Activated CD4-positive, alpha-beta memory T cell treated with anti-CD3 and anti-CD28 coated beads, Interleukin-2, amount 10 ng/mL, durations not matched to agents 7 days and 5 days (primary cell): Measurements from ENCODE around the gene PITPNC1. TPM values are rescaled to one million over a fixed set of nuclear protein-coding genes. Genes with fewer than 3 reads are reported as not detected.
"Not testable (repeated sequence)": the region's sequence is repeated elsewhere in the genome, so short reads cannot be mapped to it uniquely, and the experiment has no call there.

Experiments
- CTCF ChIA-PET: fragments of 350-600 bp; sonication (Branson Sonifier 250); formaldehyde crosslinking; loops from one replicate; lab custom pipeline; 2021; ENCODE audit warnings: antibody characterized with exemption, inconsistent platforms; lab: Charles Lee
- POLR2A ChIA-PET: fragments of 350-600 bp; sonication (Branson Sonifier 250); formaldehyde crosslinking; loops from one replicate; lab custom pipeline; 2021; ENCODE audit warnings: antibody characterized with exemption; lab: Charles Lee
- DNase-seq: peaks from one replicate; pipeline ENCODE4 v3.0.0-alpha.2; 2020
- H3K27ac Mint-ChIP-seq: one replicate; pipeline ENCODE4 v1.8.0; 2021; ENCODE audit warnings: mild to moderate bottlenecking, mixed read lengths
- H3K27me3 Mint-ChIP-seq: one replicate; pipeline ENCODE4 v1.8.0; 2021; ENCODE audit warnings: mixed read lengths
- H3K36me3 Mint-ChIP-seq: one replicate; pipeline ENCODE4 v1.8.0; 2021; ENCODE audit warnings: low read depth, mixed read lengths
- H3K4me1 Mint-ChIP-seq: one replicate; pipeline ENCODE4 v1.8.0; 2021; ENCODE audit warnings: mixed read lengths
- H3K4me3 Mint-ChIP-seq: one replicate; pipeline ENCODE4 v1.8.0; 2021; ENCODE audit warnings: mild to moderate bottlenecking, mixed read lengths
- H3K9me3 Mint-ChIP-seq: one replicate; pipeline ENCODE4 v1.8.0; 2021; ENCODE audit warnings: mixed read lengths
- total RNA-seq, 2 experiments: library from RNA; stranded (reverse); gene quantifications; one replicate each; pipeline ENCODE4 v1.2.3, GENCODE V29; 2021

Gene PITPNC1
- total RNA-seq, 2 experiments from 2014 or later = 29.1 to 31.1 TPM

DNA sequence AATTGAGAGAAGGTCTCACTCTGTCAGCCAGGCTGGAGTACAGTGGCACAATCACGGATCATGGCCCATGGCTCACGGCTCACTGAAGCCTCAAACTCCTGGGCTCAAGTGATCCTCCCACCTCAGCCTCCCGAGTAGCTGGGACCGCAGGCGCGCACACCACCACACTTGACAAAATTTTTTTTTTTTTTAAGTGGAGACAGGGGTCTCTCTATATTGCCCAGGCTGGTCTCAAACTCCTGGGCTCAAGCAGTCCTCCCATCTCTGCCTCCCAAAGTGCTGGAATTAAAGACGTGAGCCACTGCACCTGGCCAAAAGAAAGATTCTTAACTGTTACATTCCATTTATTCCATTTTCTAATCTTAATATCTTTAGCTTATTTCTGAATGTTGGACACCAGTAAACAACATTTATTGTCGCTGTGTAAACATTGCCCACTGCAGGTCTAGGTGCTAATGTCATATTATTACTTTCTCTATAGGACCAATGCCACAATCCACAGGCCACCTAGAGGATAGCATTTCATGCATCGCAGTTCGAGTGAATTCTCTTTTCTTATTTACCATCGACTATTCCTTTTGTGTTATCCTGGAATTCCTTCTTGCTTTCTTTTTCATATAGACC lies 123.7 kb downstream of the PITPNC1 start:
- H3K27me3 Mint-ChIP-seq = no peaks in the 10 kb centered on the region
- no peaks in the 10 kb centered on the region for H3K36me3 Mint-ChIP-seq
- no peak overlapping the region for H3K27ac Mint-ChIP-seq
- no peak for DNase-seq
- H3K4me1 Mint-ChIP-seq = peaks cover 12% of the 10 kb centered on the region
- ChIA-PET CTCF (no interaction called here), POLR2A (interaction anchor here (0.6 kb wide), 1 partner anchor 82 kb away, joined by 4 read pairs; no protein-coding TSS in a partner anchor)
- H3K9me3 Mint-ChIP-seq = no peaks in the 10 kb centered on the region
- H3K4me3 Mint-ChIP-seq = no peak overlapping the region

DNA sequence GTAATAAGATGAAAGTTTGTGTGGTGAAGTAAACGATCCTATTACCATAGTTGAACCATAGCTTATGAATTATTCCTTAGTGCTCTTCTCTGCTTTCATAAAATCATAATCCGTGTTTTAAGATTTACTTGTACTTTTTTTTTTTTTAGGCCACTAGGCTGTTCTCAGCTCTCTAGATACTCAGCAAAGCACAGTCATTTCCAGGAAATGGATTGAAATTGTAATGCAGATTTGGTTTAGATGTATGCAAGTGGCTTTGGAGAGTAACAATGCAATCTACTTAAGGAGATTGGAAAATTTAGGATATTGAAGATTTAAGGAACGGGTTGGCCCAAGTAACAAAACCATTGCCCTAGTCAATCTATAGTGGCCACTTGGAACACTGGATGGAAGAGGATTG lies 125.1 kb downstream of the PITPNC1 start:
- Mint-ChIP-seq H3K36me3 (peaks cover 4% of the 10 kb centered on the region), H3K9me3 (peaks cover 4% of the 10 kb centered on the region), H3K27me3 (no peaks in the 10 kb centered on the region), H3K27ac (no peak overlapping the region), H3K4me1 (peaks cover 12% of the 10 kb centered on the region), H3K4me3 (no peak overlapping the region)
- DNase-seq = no peak
- POLR2A ChIA-PET = no interaction called here
- CTCF ChIA-PET = no interaction called here

DNA sequence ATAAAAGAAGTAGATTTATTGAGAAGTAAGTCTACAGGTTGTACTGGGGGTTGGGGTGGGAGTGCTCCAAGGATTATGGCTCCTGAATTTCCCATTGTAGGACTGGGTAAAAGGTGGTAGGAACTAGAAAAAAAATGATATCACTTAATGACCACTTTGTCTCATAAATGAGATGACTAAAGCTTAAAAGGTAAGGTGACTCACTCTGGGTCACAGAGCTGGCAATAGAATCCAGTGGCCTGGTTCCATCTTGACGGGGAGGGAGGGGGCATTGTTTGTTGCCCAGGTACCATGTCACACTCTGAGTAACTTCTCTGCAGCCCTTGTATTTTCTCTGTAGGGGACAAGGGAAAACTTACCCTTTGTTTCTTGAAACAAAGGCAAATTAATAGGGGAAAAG lies 126.1 kb downstream of the PITPNC1 start:
- CTCF ChIA-PET = no interaction called here
- DNase-seq = no peak

DNA sequence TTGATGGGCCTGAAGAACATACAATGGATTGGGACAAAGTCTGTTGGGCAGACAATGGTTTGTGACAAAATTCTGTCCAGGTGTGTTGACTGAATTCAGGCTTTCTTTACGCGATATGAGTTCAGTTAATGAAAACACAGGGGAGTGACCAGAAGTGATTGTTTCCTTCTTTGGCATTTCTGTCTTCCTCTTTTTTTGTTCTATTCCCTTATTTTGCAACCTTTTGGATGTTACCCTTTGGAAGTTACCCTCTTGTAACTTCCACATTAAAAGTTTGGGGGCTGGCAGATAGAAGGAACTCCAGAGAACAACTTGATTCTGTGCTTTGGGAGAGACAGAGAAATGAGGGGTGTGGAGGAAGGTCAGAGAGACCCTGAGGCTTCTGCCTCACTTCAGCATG lies 126.7 kb downstream of the PITPNC1 start:
- Mint-ChIP-seq H3K27ac (no peak overlapping the region), H3K4me3 (no peak overlapping the region), H3K36me3 (peaks cover 10% of the 10 kb centered on the region), H3K4me1 (peaks cover 12% of the 10 kb centered on the region), H3K27me3 (no peaks in the 10 kb centered on the region), H3K9me3 (peaks cover 13% of the 10 kb centered on the region)
- CTCF ChIA-PET = no interaction called here
- DNase-seq = no peak
- POLR2A ChIA-PET = no interaction called here

More for the DNA sequence above, 126.1 kb downstream of the PITPNC1 start:
- POLR2A ChIA-PET = no interaction called here
- Mint-ChIP-seq H3K27me3 (no peaks in the 10 kb centered on the region), H3K4me3 (no peak overlapping the region), H3K36me3 (peaks cover 8% of the 10 kb centered on the region), H3K4me1 (peaks cover 12% of the 10 kb centered on the region), H3K9me3 (peaks cover 9% of the 10 kb centered on the region), H3K27ac (no peak overlapping the region)

DNA sequence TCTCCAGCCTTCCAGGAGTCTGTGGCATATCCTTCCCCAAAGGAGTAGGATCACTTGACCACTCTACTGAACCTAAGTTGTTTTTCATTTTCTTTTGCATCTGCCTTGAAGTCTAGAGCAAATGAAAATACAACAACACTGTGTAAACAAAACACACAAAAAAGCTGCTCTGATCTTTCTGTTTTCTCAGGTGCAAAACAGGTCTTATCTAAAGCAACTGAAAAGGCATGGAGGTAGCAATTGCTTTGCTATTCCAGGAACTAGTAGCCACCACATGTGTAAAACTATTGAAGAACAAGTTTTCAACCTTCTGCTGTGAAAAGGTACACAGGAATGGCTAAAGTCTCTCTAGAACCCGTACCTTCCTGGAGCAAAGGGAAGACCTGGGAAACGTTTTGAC lies 127.1 kb downstream of the PITPNC1 start:
- H3K27me3 Mint-ChIP-seq = no peaks in the 10 kb centered on the region
- no peak overlapping the region for H3K4me3 Mint-ChIP-seq
- no peak overlapping the region for H3K27ac Mint-ChIP-seq
- H3K9me3 Mint-ChIP-seq = peaks cover 13% of the 10 kb centered on the region
- H3K36me3 Mint-ChIP-seq = peaks cover 10% of the 10 kb centered on the region
- DNase-seq = no peak
- ChIA-PET CTCF (no interaction called here), POLR2A (no interaction called here)
- H3K4me1 Mint-ChIP-seq = peaks cover 12% of the 10 kb centered on the region

DNA sequence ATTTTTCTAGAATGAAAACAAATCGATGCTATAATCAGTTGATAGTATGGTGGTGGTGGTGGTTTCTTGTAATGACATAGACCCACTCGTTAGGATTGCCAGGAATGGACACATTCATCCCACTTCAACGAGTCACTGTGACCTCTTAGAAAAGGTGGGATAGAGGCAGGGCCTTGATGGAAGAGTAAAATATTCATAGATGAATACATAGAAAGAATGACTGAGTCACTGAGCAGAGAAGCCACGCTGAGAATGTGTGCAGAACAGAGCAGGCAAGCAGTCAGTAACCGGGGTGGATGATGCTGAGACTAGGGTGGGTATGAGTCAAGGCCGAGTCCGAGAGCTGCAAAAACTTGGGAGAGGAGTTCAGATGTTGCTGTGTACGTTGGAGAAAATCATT lies 129.9 kb downstream of the PITPNC1 start:
- POLR2A ChIA-PET = no interaction called here
- no peak for DNase-seq
- Mint-ChIP-seq H3K27ac (no peak overlapping the region), H3K4me1 (peaks cover 9% of the 10 kb centered on the region), H3K27me3 (no peaks in the 10 kb centered on the region), H3K36me3 (peaks cover 10% of the 10 kb centered on the region), H3K9me3 (peaks cover 13% of the 10 kb centered on the region), H3K4me3 (no peak overlapping the region)
- CTCF ChIA-PET = no interaction called here

DNA sequence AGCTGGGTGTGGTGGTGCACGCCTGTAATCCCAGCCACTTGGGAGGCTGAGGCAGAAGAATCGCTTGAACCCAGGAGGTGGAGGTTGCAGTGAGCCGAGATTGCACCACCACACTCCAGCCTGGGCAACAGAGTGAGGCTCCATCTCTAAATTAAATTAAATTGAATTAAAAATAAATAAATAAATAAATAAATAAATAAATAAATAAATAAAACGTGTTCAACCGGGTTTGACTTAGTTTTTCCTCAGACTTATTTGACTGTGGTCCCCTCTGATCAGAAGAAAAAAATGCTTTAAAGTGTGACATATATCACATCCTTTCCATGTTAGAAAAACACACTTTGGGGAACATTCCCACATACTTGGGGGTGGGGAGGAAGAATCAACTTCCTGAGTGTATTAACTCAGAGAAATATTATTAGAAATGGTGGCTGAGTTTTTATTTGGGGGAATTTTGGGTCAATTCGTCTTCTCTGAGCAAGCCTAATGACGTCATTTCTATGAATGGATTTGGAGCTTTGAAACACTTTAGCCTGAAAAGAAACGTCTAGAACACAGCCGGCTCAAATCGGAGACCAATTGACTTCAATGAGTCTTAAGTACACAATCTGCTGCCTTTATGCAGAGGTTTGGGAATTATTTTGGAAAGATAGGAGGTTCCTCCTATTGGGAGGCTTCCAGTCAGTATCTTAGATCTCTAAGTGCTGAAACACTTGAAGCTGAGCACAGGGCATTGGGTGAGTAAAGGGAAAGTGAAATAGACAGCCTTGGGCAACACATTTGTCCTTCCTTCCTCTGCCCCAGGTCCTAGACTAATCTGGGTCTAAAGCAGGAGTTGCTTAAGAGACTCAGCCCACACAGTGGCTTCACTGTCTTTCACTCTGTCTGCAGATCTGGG lies 132.6 kb downstream of the PITPNC1 start:
- Mint-ChIP-seq H3K36me3 (peaks cover 10% of the 10 kb centered on the region), H3K27me3 (no peaks in the 10 kb centered on the region), H3K4me1 (no peaks in the 10 kb centered on the region), H3K27ac (no peak overlapping the region), H3K9me3 (peaks cover 13% of the 10 kb centered on the region), H3K4me3 (no peak overlapping the region)
- ChIA-PET POLR2A (no interaction called here), CTCF (no interaction called here)
- DNase-seq = no peak

DNA sequence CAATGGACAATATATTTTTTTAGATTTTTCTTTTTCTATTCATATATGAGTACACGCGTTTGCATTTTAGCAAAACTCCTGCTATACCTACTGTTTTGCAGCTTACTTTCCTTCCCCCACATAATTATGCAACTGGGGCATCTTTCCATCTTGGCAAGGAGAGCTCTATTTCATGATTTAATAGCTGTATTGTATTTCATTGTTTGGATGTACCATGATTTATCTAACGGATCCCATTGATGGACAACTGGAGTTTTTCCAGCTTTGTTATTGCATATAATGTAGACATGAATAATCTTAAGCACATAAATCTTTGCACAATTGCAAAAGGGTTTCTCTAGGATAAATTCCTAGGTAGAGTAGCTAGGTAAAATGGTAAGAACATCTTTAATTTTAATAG lies 133.9 kb downstream of the PITPNC1 start:
- no peak for DNase-seq
- CTCF ChIA-PET = no interaction called here
- H3K4me3 Mint-ChIP-seq = no peak overlapping the region
- H3K27ac Mint-ChIP-seq = no peak overlapping the region
- H3K9me3 Mint-ChIP-seq = peaks cover 13% of the 10 kb centered on the region
- no peaks in the 10 kb centered on the region for H3K4me1 Mint-ChIP-seq
- peaks cover 10% of the 10 kb centered on the region for H3K36me3 Mint-ChIP-seq
- H3K27me3 Mint-ChIP-seq = no peaks in the 10 kb centered on the region
- POLR2A ChIA-PET = no interaction called here

DNA sequence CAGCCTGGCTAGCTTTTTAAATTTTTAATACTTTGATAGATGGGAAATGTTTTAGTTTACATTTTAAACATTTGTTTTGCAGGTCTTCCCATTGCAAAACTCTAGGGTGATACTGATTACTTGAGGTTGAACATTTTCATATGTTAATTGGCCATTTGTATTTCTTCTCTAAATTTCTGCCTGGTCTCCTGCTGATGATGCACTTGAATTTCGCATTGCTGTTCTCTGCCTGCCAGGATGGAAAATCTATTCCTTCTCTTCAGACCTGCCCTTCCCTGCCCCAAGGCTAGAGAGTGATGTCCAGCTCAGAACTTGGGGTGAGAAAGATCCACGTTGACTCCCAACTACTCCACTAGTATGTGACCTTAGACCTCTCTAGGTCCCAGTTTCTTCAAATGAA lies 134.7 kb downstream of the PITPNC1 start:
- no peak for DNase-seq
- peaks cover 10% of the 10 kb centered on the region for H3K36me3 Mint-ChIP-seq
- ChIA-PET CTCF (no interaction called here), POLR2A (no interaction called here)
- peaks cover 12% of the 10 kb centered on the region for H3K9me3 Mint-ChIP-seq
- H3K4me3 Mint-ChIP-seq = no peak overlapping the region
- no peaks in the 10 kb centered on the region for H3K27me3 Mint-ChIP-seq
- H3K27ac Mint-ChIP-seq = no peak overlapping the region
- no peaks in the 10 kb centered on the region for H3K4me1 Mint-ChIP-seq

DNA sequence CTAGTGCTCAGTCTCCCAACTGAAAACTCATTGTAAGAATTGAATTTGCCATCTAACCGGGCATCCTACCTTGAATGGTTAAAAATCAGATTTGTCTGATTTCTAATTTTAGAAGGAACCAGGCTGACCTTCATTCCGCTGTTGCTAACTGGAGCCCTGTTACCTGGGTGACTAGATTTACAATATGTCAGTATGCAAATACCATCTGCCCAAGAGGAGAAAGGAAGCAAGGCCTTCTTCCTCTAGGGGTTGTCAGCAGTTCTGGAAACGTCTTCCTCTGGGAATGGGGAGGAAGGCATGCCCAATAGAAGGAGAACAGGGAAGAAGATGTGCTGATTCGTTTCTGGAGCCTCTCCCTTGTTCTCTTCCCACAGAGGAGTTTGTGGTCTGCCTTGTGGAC lies 137.9 kb downstream of the PITPNC1 start:
- DNase-seq = no peak
- H3K4me1 Mint-ChIP-seq = peaks cover 6% of the 10 kb centered on the region
- POLR2A ChIA-PET = no interaction called here
- CTCF ChIA-PET = no interaction called here
- H3K4me3 Mint-ChIP-seq = no peak overlapping the region
- no peaks in the 10 kb centered on the region for H3K36me3 Mint-ChIP-seq
- no peaks in the 10 kb centered on the region for H3K9me3 Mint-ChIP-seq
- no peak overlapping the region for H3K27ac Mint-ChIP-seq
- no peaks in the 10 kb centered on the region for H3K27me3 Mint-ChIP-seq

DNA sequence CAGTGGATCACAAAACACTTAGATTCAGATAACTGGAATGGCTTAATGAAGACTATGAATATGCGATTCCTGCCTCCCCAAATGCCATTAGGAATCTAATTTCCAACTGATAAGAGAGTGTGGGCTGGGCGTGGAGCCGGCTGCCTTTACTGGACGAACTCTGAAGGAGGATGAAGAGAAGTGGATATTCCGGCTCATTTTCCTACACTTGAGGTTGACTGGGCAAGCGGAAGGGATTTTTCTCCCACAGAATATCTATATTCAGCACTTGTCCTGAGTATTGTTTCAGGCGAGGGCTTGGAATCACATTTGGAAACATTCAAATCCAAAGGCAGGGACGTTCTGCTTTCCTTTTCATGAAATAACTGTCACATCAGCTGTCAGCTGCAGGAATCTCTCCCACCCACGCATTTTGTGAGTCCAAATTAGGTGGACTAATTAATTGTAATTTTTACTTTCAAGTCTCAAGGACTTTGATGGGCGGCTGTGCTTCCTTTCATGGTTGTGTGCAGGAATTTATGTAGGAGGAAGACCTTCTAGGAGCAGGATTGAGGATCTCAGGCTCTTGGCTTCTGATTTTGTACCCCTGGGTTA lies 138.5 kb downstream of the PITPNC1 start:
- no peak overlapping the region for H3K27ac Mint-ChIP-seq
- DNase-seq = no peak
- no peaks in the 10 kb centered on the region for H3K36me3 Mint-ChIP-seq
- H3K9me3 Mint-ChIP-seq = no peaks in the 10 kb centered on the region
- H3K4me3 Mint-ChIP-seq = no peak overlapping the region
- H3K4me1 Mint-ChIP-seq = peaks cover 12% of the 10 kb centered on the region
- POLR2A ChIA-PET = no interaction called here
- no peaks in the 10 kb centered on the region for H3K27me3 Mint-ChIP-seq
- CTCF ChIA-PET = interaction anchor here (1.0 kb wide), 1 partner anchor 136 kb away, joined by 3 read pairs; no protein-coding TSS in a partner anchor

DNA sequence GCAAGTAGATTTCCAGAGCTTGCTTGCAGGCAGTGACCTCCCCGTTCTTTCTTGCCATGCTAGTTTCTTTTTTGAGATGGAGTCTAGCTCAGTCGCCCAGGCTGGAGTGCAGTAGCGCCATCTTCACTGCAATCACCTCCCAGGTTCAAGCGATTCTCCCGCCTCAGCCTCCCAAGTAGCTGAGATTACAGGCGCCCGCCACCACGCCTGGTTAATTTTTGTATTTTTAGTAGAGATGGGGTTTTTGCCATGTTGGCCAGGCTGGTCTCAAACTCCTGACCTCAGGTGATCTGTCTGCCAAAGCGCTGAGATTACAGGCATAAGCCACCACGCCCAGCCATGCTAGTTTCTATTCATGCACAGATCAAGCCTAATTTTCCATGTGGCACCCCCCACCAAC lies 139.5 kb downstream of the PITPNC1 start:
- H3K27ac Mint-ChIP-seq, H3K9me3 Mint-ChIP-seq, H3K4me3 Mint-ChIP-seq, POLR2A ChIA-PET, DNase-seq, H3K27me3 Mint-ChIP-seq, H3K36me3 Mint-ChIP-seq: not testable (repeated sequence)
- peaks cover 14% of the 10 kb centered on the region for H3K4me1 Mint-ChIP-seq
- CTCF ChIA-PET = interaction anchor here (1.0 kb wide), 1 partner anchor 137 kb away, joined by 3 read pairs; no protein-coding TSS in a partner anchor

DNA sequence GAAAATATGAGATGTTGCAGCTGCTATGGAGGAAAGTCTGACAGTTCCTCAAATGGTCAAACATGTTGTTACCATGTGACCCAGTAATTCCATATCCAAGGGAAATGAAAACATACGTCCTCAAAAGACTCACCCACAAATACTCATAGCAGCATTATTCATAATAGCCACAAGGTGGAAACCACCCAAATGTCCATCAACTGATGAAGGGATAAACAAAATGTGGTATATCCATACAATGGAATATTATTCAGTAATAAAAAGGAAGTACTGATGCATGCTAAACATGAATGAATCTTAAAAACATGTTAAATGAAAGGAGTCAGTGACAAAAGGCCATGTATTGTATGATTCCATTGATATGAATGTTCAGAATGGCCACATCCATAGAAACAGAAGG lies 140.2 kb downstream of the PITPNC1 start:
- H3K4me1 Mint-ChIP-seq = peaks cover 14% of the 10 kb centered on the region
- H3K27me3 Mint-ChIP-seq = no peaks in the 10 kb centered on the region
- POLR2A ChIA-PET = no interaction called here
- no peak overlapping the region for H3K4me3 Mint-ChIP-seq
- H3K36me3 Mint-ChIP-seq = no peaks in the 10 kb centered on the region
- CTCF ChIA-PET = no interaction called here
- H3K9me3 Mint-ChIP-seq = no peaks in the 10 kb centered on the region
- no peak for DNase-seq
- H3K27ac Mint-ChIP-seq = no peak overlapping the region
